Right lobe of liver (tissue), 4 donors: ENCODE measurements around the gene RNF5.

Experiments used
- POLR2A ChIP-seq: fragments of 450-650 bp; IDR thresholded peaks from one replicate; pipeline ENCODE4 v1.6.1; 2017; ENCODE audit warnings: antibody characterized with exemption, mild to moderate bottlenecking
- TF ChIP-seq, protein P1 (sequence below), 4 donors: fragments of 200-600 bp in 3 of 4; fragments of 450-650 bp in 1 of 4; IDR thresholded peaks; one replicate each; pipeline versions ENCODE4 v1.5.1 to v1.8.0; 2016 to 2022; ENCODE audit warnings: antibody characterized with exemption in 4 of 4, mild to moderate bottlenecking in 2 of 4
- donor health status: DM: no; HTN: no; CAD: no.
- donor health status: DM: no; HTN: no; CAD: no.
- donor health status: DM: no; HTN: yes; CAD: no.

DNA sequence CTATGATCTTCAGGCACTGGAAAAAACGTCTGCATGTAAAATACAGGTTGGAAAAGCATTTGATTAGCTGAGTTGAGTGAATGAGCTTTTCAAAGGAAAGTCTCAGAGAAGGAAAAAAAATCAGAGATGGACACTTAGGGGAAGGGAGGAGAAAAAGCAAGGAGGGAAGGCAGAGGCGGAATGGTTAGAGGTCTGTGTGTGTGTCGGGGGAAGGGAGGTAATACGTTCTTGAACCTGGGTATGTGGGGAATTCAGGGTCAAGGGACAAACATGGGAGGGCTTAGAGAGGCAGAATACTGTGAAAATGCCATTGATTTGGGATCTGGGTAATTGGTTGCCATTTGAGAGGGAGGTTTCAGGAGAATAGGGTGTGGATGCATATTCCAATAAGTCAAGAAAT is 31.5 kb upstream of the RNF5 start:
- TF ChIP-seq, protein P1, sequence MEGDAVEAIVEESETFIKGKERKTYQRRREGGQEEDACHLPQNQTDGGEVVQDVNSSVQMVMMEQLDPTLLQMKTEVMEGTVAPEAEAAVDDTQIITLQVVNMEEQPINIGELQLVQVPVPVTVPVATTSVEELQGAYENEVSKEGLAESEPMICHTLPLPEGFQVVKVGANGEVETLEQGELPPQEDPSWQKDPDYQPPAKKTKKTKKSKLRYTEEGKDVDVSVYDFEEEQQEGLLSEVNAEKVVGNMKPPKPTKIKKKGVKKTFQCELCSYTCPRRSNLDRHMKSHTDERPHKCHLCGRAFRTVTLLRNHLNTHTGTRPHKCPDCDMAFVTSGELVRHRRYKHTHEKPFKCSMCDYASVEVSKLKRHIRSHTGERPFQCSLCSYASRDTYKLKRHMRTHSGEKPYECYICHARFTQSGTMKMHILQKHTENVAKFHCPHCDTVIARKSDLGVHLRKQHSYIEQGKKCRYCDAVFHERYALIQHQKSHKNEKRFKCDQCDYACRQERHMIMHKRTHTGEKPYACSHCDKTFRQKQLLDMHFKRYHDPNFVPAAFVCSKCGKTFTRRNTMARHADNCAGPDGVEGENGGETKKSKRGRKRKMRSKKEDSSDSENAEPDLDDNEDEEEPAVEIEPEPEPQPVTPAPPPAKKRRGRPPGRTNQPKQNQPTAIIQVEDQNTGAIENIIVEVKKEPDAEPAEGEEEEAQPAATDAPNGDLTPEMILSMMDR (IDR thresholded peaks at IDR 0.05): no peak
- TF ChIP-seq POLR2A: no peak
